ENCODE data around the gene SCFD2.
A peak's percentile ranks its signal among the peaks of the same experiment; 100 is the strongest.
"Not testable (repeated sequence)": the region's sequence is repeated elsewhere in the genome, so short reads cannot be mapped to it uniquely, and the experiment has no call there.

SCFD2 gene

DNA sequence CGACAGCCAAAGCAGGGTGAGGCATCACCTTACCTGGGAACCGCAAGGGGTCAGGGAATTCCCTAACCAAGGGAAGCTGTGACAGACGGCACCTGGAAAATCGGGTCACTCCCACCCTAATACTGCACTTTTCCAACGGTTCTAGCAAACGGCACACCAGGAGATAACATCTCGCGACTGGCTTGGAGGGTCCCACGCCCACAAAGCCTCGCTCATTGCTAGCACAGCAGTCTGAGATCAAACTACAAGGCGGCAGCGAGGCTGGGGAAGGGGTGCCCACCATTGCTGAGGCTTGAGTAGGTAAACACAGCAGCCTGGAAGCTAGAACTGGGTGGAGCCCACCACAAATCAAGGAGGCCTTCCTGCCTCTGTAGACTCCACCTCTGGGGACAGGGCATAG lies 25.7 kb downstream of the SCFD2 start:
- not testable (repeated sequence) for DNase-seq

GRCh38 chr4:53334916-53335315 lies 30.9 kb downstream of the SCFD2 start:
- DNase-seq, result not testable (repeated sequence)

DNA sequence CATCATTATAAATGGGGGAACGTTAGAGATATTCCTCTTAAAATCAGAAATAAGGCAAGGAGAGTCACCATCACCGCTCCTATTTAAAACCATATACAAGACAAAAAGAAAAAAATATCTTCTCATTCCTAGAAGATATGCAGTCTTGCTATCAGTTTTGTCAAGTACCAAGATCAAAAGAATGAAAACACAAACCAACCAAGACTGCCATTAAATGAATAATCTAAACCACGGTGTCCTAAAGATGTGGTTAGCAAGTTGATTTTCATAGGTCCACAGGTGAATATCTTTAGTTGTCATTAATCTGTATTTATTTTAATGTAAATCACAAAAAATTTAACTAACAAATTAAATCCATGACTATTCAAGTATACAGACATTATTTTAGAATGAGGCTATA lies 39.3 kb downstream of the SCFD2 start:
- no peak for DNase-seq

DNA sequence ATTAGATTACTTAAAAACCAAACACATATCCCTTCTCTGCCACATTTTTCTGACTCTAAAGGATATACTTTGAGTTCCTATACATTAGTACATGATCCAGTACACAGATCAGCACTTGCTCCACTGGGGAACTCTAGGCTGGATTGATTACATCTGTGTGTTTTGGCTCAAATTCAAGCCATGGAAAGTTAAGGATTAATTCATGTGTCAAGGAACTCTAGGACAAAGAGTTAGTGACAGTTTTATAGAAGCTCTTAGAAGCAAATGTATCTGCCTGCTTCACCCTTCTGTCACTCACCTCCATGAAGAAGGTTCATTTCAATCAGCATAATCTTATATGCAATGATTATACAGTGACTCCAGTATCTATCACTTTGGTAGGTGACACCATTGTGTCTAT lies 43.2 kb downstream of the SCFD2 start:
- no peak for DNase-seq

- DNase-seq, result no peak
These were observed 43.9 kb downstream of the SCFD2 start for GRCh38 chr4:53321984-53322289.

- peak; percentile 82 for DNase-seq
These were observed 44.5 kb downstream of the SCFD2 start for GRCh38 chr4:53321151-53321983.

DNA sequence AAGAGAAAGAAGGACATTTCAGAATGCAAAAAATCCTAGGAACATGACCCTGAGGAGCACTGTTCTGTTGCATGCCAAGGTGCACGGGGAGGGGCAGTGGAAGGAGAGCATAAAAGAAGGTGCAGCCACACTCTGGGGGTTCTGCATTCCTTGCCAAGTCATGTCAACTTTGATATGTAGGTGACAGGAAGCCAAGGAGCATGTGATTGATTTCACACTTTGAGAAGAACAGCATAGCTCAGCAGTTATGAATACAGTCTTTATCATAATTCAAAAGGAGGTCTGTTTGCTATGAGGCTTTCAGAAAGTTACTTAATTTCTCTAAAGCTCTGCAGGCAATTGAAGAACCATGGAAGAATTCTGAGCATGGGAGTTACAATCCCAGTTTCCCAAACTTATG lies 50.6 kb downstream of the SCFD2 start:
- DNase-seq, result no peak

DNA sequence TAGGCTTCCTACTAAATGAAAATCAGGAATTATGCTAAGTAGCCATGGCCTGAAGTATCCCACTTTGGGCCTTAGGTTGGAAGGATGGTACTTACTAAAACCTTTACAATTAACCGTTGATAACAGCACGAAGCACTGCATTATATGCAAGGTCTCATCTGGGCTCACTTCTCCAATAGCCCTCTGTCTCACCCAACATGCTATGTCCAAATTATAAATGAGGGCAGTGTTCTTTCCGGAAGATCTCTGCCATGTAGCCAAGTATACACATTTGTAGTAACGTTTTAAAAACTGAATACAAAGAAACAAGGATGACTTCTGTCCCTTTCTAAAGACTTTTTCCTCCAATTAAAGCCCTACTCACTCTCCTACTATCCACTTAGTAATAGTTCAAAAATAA lies 51.6 kb downstream of the SCFD2 start:
- DNase-seq, result no peak

GRCh38 chr4:53313510-53313909 lies 52.4 kb downstream of the SCFD2 start:
- peak; percentile 14 for DNase-seq

DNA sequence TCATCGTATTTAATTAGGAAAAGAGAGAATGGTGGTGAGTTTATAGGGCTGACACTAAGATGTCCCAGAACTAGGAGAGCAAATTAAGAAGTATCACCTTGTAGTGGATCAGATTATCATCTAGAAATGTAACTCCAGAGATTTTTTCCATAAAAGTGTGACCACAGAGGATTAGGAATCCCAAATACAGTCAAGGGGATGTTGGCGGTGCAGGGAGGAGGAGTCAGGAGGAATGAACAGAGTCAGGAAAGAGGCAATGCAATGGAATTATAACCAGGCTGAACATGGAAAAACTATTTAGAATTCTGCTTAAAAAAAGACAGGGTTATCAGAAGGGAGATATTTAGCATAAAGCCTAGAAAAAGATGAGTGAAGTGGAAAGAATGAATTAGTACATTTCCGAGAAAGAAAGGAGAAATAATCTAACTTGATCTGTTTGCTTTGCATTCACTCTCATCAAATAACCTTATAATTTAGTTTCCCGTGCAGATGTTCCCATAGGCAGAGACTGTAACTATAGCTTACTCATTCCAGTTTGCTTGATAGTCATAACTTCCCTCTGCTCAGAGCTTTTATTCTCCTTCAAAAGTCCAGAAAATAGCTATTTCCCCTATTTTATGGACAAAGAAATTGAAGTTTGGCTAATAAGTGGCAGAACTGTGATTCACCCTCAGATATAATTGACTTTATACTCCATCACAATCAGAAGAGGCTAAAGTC lies 56.4 kb downstream of the SCFD2 start:
- DNase-seq, result no peak

GRCh38 chr4:53307819-53308780 lies 57.8 kb downstream of the SCFD2 start:
- no peak for DNase-seq

GRCh38 chr4:53307210-53307609 lies 58.7 kb downstream of the SCFD2 start:
- DNase-seq, result no peak

GRCh38 chr4:53306729-53307128 lies 59.1 kb downstream of the SCFD2 start:
- DNase-seq, result peak; percentile 68

DNA sequence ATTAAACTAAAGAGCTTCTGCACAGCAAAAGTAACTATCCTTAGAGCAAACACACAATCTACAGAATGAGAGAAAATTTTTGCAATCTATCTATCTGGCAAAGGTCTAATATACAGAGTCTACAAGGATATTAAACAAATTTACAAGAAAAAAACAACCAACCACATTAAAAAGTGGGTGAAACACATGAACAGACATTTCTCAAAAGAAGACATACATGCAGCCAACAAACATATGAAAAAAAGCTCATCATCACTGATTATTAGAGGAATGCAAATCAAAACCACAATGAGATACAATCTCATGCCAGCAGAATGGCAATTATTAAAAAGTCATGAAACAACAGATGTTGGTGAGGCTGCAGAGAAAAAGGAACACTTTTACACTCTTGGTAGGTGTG lies 73.7 kb downstream of the SCFD2 start:
- not testable (repeated sequence) for DNase-seq

- DNase-seq, result no peak
These were observed 84.4 kb downstream of the SCFD2 start for GRCh38 chr4:53281438-53281837.

GRCh38 chr4:53280846-53281245 lies 85.0 kb downstream of the SCFD2 start:
- no peak for DNase-seq

GRCh38 chr4:53274609-53275268 lies 91.1 kb downstream of the SCFD2 start:
- DNase-seq, result no peak

- peak; percentile 8 for DNase-seq
These were observed 92.1 kb downstream of the SCFD2 start for GRCh38 chr4:53273726-53274125.

DNA sequence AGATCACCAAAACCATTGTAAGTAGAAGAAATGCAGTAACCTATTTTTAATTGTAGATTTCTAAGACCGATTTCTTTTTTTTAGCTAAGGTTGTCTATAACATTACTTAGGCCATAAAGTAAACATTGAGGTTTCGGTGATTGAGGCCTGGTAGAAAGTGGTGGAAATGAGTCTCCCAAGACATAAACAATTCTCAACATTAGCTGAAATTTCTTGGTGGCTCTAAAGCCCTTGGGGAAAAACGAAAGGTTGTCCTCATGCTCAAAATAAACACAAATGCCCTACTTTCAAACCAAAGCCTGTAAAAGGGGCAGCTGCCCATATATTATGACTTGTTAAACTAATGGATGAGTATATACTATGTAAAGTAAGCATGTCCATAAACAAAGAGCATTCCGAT lies 98.8 kb downstream of the SCFD2 start:
- no peak for DNase-seq

DNA sequence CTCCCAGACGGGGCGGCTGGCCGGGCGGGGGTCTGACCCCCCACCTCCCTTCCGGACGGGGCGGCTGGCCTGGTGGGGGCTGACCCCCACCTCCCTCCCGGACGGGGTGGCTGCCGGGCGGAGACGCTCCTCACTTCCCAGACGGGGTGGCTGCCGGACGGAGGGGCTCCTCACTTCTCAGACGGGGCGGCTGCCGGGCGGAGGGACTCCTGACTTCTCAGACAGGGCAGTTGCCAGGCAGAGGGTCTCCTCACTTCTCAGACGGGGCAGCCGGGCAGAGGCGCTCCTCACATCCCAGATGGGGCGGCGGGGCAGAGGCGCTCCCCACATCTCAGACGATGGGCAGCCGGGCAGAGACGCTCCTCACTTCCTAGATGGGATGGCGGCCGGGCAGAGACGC lies 109.9 kb downstream of the SCFD2 start:
- DNase-seq, result not testable (repeated sequence)

DNA sequence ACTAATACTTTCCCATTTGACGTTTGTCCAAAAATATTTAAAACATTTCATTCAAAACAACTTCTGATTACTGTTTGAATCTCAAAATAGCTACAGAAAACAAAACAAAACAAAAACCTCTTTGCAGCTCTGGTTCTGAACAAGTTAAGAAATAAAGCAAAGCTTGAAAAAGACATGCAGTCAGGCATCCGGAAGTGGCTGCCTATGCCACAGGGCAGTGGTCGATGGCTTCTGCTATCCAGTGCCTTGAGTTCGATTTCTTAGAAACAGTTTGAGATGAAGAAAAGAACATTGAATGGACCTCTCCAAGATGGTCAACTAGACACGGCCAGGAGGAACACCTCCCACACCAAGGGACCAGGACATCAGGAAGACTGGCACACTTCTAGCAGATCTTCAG lies 125.3 kb downstream of the SCFD2 start:
- DNase-seq, result no peak

GRCh38 chr4:53238352-53238751 lies 127.5 kb downstream of the SCFD2 start:
- not testable (repeated sequence) for DNase-seq

- not testable (repeated sequence) for DNase-seq
These were observed 128.1 kb downstream of the SCFD2 start for GRCh38 chr4:53237811-53238210.

Measured in EL (cell line).